Diencephalon (tissue), 1 donor: Measurements from ENCODE around the gene TFCP2L1. TPM values are rescaled to one million over a fixed set of nuclear protein-coding genes. Genes with fewer than 3 reads are reported as not detected.

Source experiments
- total RNA-seq: library from RNA; depleted of rRNA; stranded (reverse); fragments of >200 nt; gene quantifications from one replicate; pipeline ENCODE4 v1.2.3, GENCODE V29; 2014

TFCP2L1 gene
- 0.69 TPM for total RNA-seq

DNA sequence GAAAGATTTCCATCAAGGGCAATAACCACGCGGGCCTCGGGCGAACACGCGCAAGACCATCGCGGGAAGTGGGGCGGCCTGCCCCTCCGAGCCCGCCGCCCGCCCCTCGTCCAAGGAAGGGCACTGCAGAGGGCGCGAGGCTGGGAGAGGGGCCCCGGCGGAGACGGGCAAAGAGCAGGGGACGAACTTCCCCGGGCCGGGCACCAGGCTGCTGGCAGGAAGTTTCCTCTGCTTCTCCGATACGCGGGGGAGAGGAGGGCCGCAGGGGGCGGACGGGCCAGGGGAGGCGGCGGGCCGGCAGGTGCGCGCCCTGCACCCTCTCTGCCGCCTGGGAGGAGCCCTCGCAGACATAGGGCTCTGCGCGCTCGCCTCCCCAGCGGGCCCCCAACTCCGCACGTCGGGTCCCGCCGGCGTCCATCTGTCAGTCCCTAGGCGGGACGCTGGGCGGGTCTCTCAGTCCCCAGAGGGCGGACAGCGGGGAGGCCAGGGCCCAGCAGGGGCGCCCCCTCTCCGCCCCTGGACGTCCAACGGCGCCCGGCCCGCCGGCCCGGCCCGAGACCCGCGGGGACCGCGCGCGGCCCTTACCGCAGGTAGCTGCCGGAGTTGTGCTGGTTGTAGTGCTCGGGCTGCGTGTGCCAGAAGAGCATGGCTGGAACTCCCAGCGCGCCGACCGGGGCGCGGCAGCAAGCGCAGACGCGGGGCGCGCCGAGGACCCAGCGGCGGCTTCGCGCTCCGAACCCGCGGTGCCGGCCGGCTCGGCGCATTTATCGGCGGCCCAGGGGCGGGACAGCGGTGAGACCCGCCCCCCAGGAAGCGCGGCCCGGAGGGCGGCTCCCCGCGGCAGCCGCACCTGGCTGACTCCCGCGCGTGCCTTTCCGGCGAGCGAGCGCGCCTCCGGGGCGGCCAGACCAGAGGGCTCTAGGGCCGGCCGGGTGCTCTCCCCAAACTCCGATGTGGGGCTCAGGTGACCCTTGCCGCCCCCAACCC lies at the start of gene TFCP2L1:
Gene TFCP2L1, minus strand, starts transcription at position 740 of the 987 bp plus-strand sequence. Its CDS starts 93 bp downstream, at position 647.

Other genes with a start within 250 kb of the TFCP2L1 start
- gene RNU4ATAC, start 245.7 kb upstream of the TFCP2L1 start, total RNA-seq = under 0.01 TPM